ENCODE data around the gene ZFAND5.

Gene ZFAND5, protein sequence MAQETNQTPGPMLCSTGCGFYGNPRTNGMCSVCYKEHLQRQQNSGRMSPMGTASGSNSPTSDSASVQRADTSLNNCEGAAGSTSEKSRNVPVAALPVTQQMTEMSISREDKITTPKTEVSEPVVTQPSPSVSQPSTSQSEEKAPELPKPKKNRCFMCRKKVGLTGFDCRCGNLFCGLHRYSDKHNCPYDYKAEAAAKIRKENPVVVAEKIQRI

DNA sequence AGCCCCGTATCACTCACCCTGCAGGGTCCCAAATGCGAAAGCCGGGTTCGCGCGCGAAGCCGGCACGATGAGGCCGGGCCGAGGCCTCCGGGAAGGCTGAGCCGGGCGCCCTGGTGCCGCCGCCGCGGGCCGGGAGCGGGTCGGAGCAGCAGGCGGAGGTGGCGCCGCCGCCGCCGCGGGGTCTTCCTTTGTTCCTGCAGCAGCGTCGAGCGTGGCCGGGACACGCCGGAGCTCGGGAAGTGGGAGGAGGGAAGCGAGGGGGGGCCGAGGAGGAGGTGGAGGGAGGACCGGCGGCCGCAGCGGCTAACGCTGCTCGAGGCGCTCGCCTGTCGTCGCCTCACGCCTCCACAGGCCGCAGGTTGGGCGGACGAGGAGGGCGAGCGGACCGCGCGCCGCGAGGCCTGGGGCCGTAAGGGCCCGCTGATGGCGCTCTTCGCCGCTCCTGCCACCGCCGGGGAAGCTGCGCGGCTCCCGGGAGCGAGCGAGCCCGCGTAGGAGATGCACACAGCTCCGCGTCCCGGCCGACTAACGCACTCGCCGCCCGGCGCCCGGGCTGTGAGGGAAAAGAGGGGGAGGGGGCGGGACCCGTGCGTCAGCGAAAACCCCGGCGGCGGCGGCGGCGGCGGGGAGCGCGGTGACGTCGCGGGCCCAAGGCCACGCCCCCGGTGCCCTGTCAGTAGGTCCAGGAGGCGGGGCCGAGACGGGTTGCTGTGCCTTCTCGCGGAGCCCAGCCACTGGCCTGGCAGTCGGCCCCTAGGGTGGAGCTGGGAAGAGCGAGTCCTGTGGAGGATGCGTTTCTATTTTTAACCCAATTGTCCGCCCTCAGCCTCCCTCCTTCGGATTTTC lies at the start of gene ZFAND5:
ZFAND5 (minus strand) TSS at position 530 of the 846 bp plus-strand sequence. CDS start 4,430 bp downstream, outside the sequence.
- DNase-seq (ENCODE audit: insufficient read length, low spot score) = peak; percentile 83
- FAIRE-seq = no peak
- TF ChIP-seq, protein P1, sequence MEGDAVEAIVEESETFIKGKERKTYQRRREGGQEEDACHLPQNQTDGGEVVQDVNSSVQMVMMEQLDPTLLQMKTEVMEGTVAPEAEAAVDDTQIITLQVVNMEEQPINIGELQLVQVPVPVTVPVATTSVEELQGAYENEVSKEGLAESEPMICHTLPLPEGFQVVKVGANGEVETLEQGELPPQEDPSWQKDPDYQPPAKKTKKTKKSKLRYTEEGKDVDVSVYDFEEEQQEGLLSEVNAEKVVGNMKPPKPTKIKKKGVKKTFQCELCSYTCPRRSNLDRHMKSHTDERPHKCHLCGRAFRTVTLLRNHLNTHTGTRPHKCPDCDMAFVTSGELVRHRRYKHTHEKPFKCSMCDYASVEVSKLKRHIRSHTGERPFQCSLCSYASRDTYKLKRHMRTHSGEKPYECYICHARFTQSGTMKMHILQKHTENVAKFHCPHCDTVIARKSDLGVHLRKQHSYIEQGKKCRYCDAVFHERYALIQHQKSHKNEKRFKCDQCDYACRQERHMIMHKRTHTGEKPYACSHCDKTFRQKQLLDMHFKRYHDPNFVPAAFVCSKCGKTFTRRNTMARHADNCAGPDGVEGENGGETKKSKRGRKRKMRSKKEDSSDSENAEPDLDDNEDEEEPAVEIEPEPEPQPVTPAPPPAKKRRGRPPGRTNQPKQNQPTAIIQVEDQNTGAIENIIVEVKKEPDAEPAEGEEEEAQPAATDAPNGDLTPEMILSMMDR (IDR thresholded peaks at IDR 0.05; ENCODE audit: insufficient read depth, missing control alignments) = peak; percentile 5

DNA sequence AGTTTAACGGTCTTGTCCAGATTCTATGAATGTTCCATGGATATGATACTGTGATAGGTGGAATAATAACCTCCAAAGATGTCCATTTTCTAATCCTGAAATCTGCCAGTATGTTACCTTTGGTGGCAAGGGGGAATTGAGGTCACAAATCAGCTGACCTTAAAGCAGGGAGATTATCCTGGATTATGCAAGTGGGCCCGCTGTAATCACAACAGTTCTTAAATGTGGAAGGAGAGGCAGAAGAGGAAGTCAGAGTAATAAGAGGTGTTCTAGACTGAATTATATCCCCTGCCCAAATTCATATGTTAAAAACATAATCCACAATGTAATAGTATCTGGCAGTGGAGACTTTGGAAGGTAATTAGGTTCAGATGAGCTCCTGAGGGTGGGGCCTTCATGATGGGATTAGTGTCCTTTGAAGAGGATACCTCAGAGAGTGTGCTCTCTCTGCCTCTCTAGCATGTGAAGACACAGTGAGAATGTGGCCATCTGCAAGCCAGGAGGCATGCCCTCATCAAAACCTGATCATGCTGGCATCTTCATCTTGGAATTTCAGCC lies 47.6 kb upstream of the ZFAND5 start:
- TF ChIP-seq, protein P1 (IDR thresholded peaks at IDR 0.05; ENCODE audit: insufficient read depth, missing control alignments) = no peak
- no peak for DNase-seq (ENCODE audit: insufficient read length, low spot score)
- peak; percentile 91 for FAIRE-seq

DNA sequence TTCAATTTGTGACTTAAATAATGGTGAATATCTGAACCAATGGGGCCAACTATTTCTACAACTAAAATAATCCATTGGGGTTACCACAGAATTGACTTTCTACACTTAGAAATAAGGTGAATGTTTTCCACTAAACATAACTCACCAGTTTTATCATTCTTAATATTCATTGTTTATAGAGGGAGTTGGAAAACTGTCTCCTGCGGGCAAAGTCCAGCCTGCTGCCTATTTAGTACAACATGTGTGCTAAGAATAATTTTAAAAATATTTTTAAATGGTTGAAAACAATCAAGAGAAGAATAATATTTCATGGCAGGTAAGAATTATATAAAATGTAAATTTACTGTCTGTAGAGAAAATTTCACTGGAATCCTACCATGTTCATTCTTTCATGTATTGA lies 45.2 kb upstream of the ZFAND5 start:
- no peak for FAIRE-seq
- no peak for DNase-seq (ENCODE audit: insufficient read length, low spot score)
- TF ChIP-seq, protein P1 (IDR thresholded peaks at IDR 0.05; ENCODE audit: insufficient read depth, missing control alignments) = no peak

DNA sequence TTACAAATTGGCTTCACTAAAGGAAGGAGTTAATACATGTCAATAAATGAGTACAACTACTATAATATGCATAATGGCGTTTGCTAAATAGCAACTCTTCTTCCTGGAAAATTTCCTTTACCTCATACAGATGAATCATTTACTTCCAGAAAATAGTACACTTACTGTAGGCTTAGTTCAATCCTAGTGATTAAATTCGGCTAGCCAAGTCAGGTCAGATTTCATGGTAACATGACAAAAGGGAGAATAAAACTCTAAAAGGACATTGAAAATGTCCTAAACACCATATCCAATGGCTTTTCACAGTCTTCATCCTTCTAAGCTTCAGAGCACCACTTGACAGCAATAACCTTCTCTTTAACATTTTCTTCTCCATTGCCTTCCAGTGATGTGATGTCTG lies 42.1 kb upstream of the ZFAND5 start:
- FAIRE-seq (no peak), DNase-seq (ENCODE audit: insufficient read length, low spot score) (no peak)
- TF ChIP-seq, protein P1 (IDR thresholded peaks at IDR 0.05; ENCODE audit: insufficient read depth, missing control alignments) = no peak

DNA sequence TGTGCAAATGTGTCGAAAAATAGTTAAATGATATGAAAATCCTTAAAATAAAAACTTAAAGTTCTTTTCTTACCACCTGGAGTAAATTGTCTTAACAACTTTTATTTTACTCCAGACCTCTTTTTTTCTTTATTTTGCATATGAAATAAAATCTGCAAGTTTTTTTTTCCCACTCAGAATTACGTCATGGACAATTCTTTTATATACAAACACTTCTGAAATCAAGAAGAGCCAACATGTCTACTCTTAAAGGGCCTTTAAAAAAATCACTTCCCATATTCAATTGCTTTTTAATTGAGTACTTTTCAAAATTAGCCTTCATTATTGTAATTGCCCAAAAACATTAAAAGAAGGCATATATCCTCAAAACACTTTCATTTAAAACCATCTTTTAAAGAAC lies 37.7 kb upstream of the ZFAND5 start:
- DNase-seq (ENCODE audit: insufficient read length, low spot score) (no peak), FAIRE-seq (no peak)
- TF ChIP-seq, protein P1 (IDR thresholded peaks at IDR 0.05; ENCODE audit: insufficient read depth, missing control alignments) = no peak

DNA sequence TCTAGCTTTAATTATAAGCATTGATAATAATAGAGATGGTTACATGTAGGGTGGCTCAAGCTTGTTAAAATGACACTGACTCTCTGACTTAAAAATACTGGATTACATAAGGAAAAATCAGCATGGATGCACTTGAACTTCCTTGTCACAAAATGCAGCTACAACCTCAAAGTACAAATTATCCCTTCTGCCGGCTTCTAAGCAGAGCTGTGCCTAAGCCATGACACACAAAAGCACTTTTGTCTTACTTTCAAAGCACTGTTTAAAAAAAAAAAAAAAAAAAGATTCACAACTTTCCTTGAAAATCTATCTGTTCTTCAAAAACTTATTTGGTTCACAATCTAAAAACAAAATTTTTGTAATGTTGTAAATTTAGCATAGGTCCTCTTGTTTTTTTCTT lies 36.4 kb upstream of the ZFAND5 start:
- no peak for FAIRE-seq
- TF ChIP-seq, protein P1 (IDR thresholded peaks at IDR 0.05; ENCODE audit: insufficient read depth, missing control alignments) = no peak
- DNase-seq (ENCODE audit: insufficient read length, low spot score) = no peak

All from D721Med (cell line).